ENCODE measurements around the gene AUTS2.

DNA sequence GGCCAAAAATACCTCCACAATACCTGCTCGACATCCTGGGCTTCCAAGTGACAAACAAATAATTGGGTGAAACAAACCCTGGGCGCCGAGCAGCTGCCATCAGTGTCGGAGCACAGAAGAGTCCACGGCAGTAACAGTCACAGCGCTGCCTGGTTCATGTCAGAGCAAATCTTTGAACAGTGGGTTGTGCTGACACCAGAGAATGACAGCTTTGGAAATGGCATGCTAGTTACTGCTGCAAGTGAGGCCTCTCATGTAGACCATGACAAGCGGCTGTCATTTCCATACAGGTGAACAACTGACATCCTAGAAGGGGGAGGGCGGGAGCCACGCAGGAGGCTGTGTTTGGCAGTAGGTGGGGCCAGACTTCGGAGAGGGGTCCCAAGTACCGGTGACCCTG lies 1113.2 kb downstream of the AUTS2 start:
- TF ChIP-seq MED1 (CRISPR knock-in tag; IDR thresholded peaks at IDR 0.05; ENCODE audit: borderline replicate concordance) = no peak
- TF ChIP-seq NFE2L1 (tag; IDR thresholded peaks at IDR 0.05; ENCODE audit: borderline replicate concordance, low read depth) = no peak
- TF ChIP-seq ARID3B (CRISPR knock-in tag; IDR thresholded peaks at IDR 0.05; ENCODE audit: borderline replicate concordance) = no peak
- no peak for TF ChIP-seq KLF6 (CRISPR knock-in tag; IDR thresholded peaks at IDR 0.05; ENCODE audit: borderline replicate concordance)
- TF ChIP-seq USF1 (CRISPR knock-in tag; IDR thresholded peaks at IDR 0.05) = no peak
- no peak for TF ChIP-seq MAFF (IDR thresholded peaks at IDR 0.05; ENCODE audit: low read length)
